Endodermal cell (in vitro differentiated cells): ENCODE measurements around the gene RBMS2. TPM values are rescaled to one million over a fixed set of nuclear protein-coding genes. Genes with fewer than 3 reads are reported as not detected.

ENCODE experiments used
- DNase-seq: peaks from one replicate; pipeline ENCODE4 v3.0.0-alpha.2; 2017
- H3K27ac ChIP-seq: 2 replicates; pipeline ENCODE4 v1.5.1; 2013; ENCODE audit warnings: mild to moderate bottlenecking, low read depth, low read length, moderate library complexity
- H3K27me3 ChIP-seq: 2 replicates; pipeline ENCODE4 v1.6.1; 2013; ENCODE audit warnings: mild to moderate bottlenecking, low read length, moderate library complexity; ENCODE audit not compliant: insufficient read depth, control insufficient read depth, poor library complexity, severe bottlenecking
- H3K36me3 ChIP-seq: 2 replicates; pipeline ENCODE4 v1.7.0; 2013; ENCODE audit warnings: mild to moderate bottlenecking, low read length, moderate library complexity; ENCODE audit not compliant: control insufficient read depth, insufficient read depth
- H3K4me1 ChIP-seq: one replicate; pipeline ENCODE4 v1.7.0; 2013; ENCODE audit warnings: low read length; ENCODE audit not compliant: control insufficient read depth, insufficient read depth
- H3K4me3 ChIP-seq: 2 replicates; pipeline ENCODE4 v1.5.1; 2013; ENCODE audit warnings: mild to moderate bottlenecking, low read length, moderate library complexity
- H3K9ac ChIP-seq: 2 replicates; pipeline ENCODE4 v1.6.1; 2013; ENCODE audit warnings: mild to moderate bottlenecking, low read length, moderate library complexity; ENCODE audit not compliant: poor library complexity, severe bottlenecking; ENCODE audit errors: extremely low read depth
- H3K9me3 ChIP-seq: 2 replicates; pipeline ENCODE4 v1.6.1; 2013; ENCODE audit warnings: mild to moderate bottlenecking, low read length, moderate library complexity; ENCODE audit not compliant: control insufficient read depth
- H3K27ac Mint-ChIP-seq: 2 replicates; pipeline ENCODE4 v1.8.0; 2020; ENCODE audit warnings: mixed read lengths
- H3K27me3 Mint-ChIP-seq: 2 replicates; pipeline ENCODE4 v1.8.0; 2021; ENCODE audit warnings: mild to moderate bottlenecking, mixed read lengths; ENCODE audit not compliant: insufficient read depth
- H3K36me3 Mint-ChIP-seq: 2 replicates; pipeline ENCODE4 v1.8.0; 2020; ENCODE audit warnings: low read depth, mixed read lengths
- H3K4me1 Mint-ChIP-seq: 2 replicates; pipeline ENCODE4 v1.8.0; 2020; ENCODE audit warnings: mixed read lengths
- H3K4me3 Mint-ChIP-seq: 2 replicates; pipeline ENCODE4 v1.8.0; 2020; ENCODE audit warnings: mild to moderate bottlenecking, moderate library complexity, mixed read lengths
- H3K9me3 Mint-ChIP-seq: 2 replicates; pipeline ENCODE4 v1.8.0; 2020; ENCODE audit warnings: mild to moderate bottlenecking, mixed read lengths
- CTCF ChIP-seq: fragments of 200-600 bp; sonication (generic); conservative IDR thresholded peaks from 2 replicates; pipeline ENCODE4 v1.5.0; 2021; ENCODE audit warnings: antibody characterized with exemption, mild to moderate bottlenecking
- WGBS, 2 experiments: methylation state at CpG; one replicate each; pipeline versions ENCODE4 v1.1.5 to v1.1.7; 2013; ENCODE audit warnings: missing lambda C conversion rate in 2 of 2, mixed read lengths in 1 of 2; ENCODE audit not compliant: insufficient coverage in 1 of 2, insufficient read length in 1 of 2; 5-methylcytosine and 5-hydroxymethylcytosine counted together
- total RNA-seq, 2 donors: library from RNA; stranded (reverse); fragmentation: NEBNext Ultra II Directional in 1 of 2; extraction: Animal tissue kit (Norgen Biotek cat#: 25700) in 1 of 2; gene quantifications; 2 replicates in 1 of 2; 3 replicates in 1 of 2; pipeline ENCODE4 v1.2.1, GENCODE V29; 2021

The RBMS2 gene
- total RNA-seq, 2 donors from 2014 or later: 26.3 to 33.8 TPM

GRCh38 chr12:56616244-56616643 lies 94.6 kb downstream of the RBMS2 start:
- 97 to 100% methylated on average over 3 of the region's 3 CpGs for WGBS, 2 experiments
- no peak overlapping the region for H3K27ac ChIP-seq
- H3K4me1 ChIP-seq: peaks cover 3% of the 10 kb centered on the region
- no peak overlapping the region for H3K9ac ChIP-seq
- Mint-ChIP-seq H3K27ac (no peak overlapping the region), H3K27me3 (no peaks in the 10 kb centered on the region), H3K4me3 (no peak overlapping the region), H3K36me3 (peaks cover 80% of the 10 kb centered on the region), H3K9me3 (no peaks in the 10 kb centered on the region), H3K4me1 (no peaks in the 10 kb centered on the region)
- TF ChIP-seq CTCF: no peak
- no peaks in the 10 kb centered on the region for H3K9me3 ChIP-seq
- no peaks in the 10 kb centered on the region for H3K27me3 ChIP-seq
- no peak overlapping the region for H3K4me3 ChIP-seq
- peaks cover 76% of the 10 kb centered on the region for H3K36me3 ChIP-seq
- DNase-seq: no peak

GRCh38 chr12:56616925-56617324 lies 95.3 kb downstream of the RBMS2 start:
- Histone ChIP-seq H3K27me3 (no peaks in the 10 kb centered on the region), H3K36me3 (peaks cover 75% of the 10 kb centered on the region), H3K4me1 (peaks cover 3% of the 10 kb centered on the region), H3K4me3 (no peak overlapping the region), H3K27ac (no peak overlapping the region), H3K9me3 (no peaks in the 10 kb centered on the region), H3K9ac (no peak overlapping the region)
- no peaks in the 10 kb centered on the region for H3K9me3 Mint-ChIP-seq
- TF ChIP-seq CTCF: no peak
- DNase-seq: no peak
- H3K4me3 Mint-ChIP-seq: no peak overlapping the region
- peak overlapping the region; percentile 66 for H3K27ac Mint-ChIP-seq
- peaks cover 74% of the 10 kb centered on the region for H3K36me3 Mint-ChIP-seq
- no peaks in the 10 kb centered on the region for H3K27me3 Mint-ChIP-seq
- no peaks in the 10 kb centered on the region for H3K4me1 Mint-ChIP-seq

- no peak overlapping the region for H3K4me3 ChIP-seq
These were observed 100.9 kb downstream of the RBMS2 start for GRCh38 chr12:56622535-56622934.

More at GRCh38 chr12:56622535-56622934, 100.9 kb downstream of the RBMS2 start:
- H3K9ac ChIP-seq: no peak overlapping the region
- peaks cover 58% of the 10 kb centered on the region for H3K36me3 ChIP-seq
- H3K27me3 Mint-ChIP-seq: no peaks in the 10 kb centered on the region
- no peak overlapping the region for H3K27ac ChIP-seq
- peaks cover 54% of the 10 kb centered on the region for H3K36me3 Mint-ChIP-seq
- no peaks in the 10 kb centered on the region for H3K4me1 ChIP-seq
- H3K9me3 Mint-ChIP-seq: no peaks in the 10 kb centered on the region
- H3K27me3 ChIP-seq: no peaks in the 10 kb centered on the region
- TF ChIP-seq CTCF: no peak
- no peaks in the 10 kb centered on the region for H3K9me3 ChIP-seq
- 95 to 100% methylated on average over 1 of the region's 1 CpG for WGBS, 2 experiments
- no peak for DNase-seq
- H3K4me1 Mint-ChIP-seq: peaks cover 14% of the 10 kb centered on the region
- no peak overlapping the region for H3K27ac Mint-ChIP-seq
- no peak overlapping the region for H3K4me3 Mint-ChIP-seq
